Measurements from ENCODE around the gene POLD1.

- no peak for TF ChIP-seq CTCF (IDR thresholded peaks at IDR 0.05; ENCODE audit: insufficient read depth, low read depth, low read length)
- TF ChIP-seq EZH2 (IDR thresholded peaks at IDR 0.05; ENCODE audit: insufficient read depth, low read length): no peak
Measured at GRCh38 chr19:50466706-50467039, 82.5 kb downstream of the POLD1 start.

Measured in astrocyte (in vitro differentiated cells and primary cell).